NK-92 (cell line): ENCODE results near the gene SLC25A47.
"Not testable (repeated sequence)": the region's sequence is repeated elsewhere in the genome, so short reads cannot be mapped to it uniquely, and the experiment has no call there.

Source experiments
- DNase-seq: peaks from one replicate; lab custom pipeline; 2025; ENCODE audit not compliant: unreplicated experiment; lab: John Stamatoyannopoulos, UW

The SLC25A47 gene

DNA sequence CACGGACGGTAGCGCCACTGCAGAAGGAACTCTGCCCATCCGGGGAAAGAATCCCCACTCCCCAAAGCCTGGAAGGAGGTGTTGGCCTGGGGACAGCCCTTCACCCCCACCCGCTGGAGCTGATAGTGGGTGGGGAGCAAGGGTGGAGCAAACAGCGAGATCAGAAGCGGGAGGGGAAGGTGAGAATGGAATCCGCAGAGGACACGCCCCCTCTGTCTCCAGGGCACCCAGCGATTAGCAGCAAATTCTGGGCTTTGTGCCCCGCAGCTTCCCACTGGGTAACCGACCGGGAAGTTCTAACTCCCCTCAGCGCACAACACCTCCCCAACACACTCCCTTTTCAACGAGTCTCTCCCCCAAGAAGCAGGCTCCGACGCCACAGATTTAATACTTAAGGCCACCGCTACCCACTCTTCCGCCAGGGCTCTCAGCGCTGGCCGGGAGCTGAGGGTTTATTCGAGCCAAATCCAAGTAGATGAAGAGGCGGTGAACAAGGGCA lies 18.3 kb upstream of the SLC25A47 start:
- no peak for DNase-seq

DNA sequence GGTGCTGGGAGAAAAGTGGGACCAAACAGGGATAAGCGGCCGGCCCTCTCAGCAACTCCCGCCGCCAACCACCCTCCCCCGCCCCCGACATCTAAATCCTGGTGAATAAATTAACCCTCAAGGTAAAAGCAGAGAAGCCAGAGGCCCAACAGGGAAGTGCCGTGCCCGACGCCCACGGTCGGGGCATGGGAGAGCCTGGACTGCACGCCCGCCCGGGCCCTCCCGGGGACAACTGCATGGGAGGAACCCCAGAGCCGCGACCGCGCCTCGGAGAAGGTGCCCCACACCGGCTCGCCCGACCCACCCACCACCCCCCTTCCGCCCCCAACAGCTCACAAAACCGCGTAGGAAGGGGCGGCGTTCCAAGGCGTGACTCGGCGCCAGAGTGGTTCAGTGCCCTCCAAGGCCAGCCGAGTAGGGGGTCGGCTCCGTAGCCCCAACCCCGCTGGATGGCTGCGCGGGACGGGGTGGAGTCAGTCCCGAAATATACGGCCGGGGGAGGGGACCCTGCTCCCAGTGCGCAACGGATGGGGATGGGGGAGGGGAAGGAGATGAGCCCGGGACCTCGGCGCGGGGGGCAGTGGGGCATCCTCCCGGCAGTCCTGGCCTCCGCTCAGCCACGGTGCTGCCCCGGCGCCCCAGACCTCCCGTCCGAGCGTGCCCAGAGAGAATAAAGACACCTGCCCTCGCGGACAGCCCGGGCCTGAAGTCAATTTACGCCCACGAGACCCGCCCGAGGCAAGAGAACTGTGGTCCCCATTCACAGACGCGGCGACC lies 17.6 kb upstream of the SLC25A47 start:
- no peak for DNase-seq

DNA sequence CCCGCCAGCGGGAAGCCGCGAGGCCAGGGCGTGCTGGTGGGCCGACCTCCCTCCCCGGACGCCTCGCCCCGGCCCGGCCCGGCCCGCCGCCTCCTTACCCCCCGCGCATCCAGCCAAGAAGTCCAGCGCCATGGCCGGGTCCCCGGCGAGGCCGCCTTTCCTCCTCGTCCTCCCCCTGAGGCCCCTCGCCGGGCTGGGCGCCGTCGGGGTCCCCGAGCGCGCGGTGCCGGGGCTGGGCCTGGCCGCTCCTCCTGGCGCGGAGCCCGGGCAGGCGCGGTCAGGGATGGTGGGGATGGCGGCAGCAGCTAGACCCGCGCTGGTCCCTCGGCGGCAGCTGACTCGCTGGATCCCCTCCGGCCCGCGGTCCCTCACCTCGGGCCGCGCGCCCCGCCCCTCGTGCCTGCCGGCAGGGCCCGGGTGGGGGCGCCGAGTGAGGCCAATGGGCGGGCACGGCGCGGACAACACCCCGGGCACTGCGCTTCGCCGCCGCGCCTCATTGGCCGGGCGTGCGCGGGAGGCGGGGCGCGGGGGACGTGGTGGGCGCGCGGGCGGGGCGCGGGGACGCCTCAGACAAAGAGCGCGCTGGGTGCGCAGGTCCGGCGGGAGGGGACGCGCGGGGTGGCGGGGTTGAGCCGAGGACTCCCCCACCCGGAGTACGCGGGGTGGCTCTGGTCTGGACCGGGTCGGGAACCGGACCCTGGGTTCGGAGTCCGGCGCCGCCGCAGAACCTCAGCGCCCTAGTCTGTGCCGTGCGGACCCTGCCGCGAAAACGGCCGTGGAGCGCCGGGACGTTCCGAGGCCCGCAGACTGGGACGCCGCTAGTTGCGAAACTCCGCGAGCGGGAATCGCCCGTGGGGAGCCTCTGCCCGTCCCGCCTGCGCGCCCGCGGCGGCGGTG lies 16.8 kb upstream of the SLC25A47 start, which contains the start of gene SLC25A29:
SLC25A29 (minus strand) TSS at position 344 of the 897 bp plus-strand sequence; CDS start at position 132, 212 bp downstream.
- DNase-seq = no peak

- no peak for DNase-seq
These were observed 16.0 kb upstream of the SLC25A47 start for GRCh38 chr14:100306998-100307765.

- DNase-seq = no peak
These were observed 15.2 kb upstream of the SLC25A47 start for GRCh38 chr14:100307766-100308426.

DNA sequence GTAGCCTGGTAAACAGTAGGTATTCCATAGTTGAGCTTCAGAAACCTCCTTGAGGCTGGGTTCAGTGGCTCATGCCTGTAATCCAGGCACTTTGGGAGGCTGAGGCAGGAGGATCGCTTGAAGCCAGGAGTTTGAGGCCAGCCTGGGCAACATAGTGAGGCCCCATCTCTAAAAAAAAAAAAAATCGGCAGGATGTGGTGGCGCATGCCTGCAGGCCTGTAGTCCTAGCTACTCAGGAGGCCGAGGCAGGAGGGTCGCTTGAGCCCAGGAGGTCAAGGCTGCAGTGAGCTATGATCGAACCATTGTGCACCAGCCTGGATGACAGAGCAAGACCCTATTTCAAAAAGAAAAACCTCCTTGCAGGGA lies 14.7 kb upstream of the SLC25A47 start:
- not testable (repeated sequence) for DNase-seq

GRCh38 chr14:100309028-100309737 lies 14.0 kb upstream of the SLC25A47 start:
- no peak for DNase-seq

DNA sequence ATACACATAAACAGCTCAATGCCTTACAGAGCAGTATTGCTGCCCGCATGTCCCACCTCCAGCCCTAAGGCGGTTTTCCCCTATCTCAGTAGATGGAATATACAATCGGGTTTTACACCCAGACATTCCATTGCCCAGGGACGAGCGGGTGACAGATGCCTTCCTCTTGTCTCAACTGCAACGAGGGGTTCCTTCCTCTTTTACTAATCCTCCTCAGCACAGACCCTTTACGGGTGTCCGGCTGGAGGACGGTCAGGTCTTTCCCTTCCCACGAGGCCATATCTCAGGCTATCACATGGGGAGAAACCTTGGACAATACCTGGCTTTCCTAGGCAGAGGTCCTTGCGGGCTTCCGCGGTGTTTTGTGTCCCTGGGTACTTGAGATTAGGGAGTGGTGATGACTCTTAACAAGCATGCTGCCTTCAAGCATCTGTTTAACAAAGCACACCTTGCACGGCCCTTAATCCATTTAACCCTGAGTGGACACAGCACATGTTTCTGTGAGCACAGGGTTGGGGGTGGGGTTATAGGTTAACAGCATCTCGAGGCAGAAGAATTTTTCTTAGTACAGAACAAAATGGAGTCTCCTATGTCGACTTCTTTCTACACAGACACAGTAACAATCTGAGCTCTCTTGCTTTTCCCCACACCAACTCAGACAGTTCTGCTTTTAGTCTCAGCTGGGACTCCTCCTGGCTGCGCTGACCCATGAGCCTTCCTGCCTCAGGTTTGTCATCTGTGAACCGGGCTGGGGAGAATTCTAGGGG lies 10.8 kb upstream of the SLC25A47 start:
- DNase-seq = not testable (repeated sequence)

DNA sequence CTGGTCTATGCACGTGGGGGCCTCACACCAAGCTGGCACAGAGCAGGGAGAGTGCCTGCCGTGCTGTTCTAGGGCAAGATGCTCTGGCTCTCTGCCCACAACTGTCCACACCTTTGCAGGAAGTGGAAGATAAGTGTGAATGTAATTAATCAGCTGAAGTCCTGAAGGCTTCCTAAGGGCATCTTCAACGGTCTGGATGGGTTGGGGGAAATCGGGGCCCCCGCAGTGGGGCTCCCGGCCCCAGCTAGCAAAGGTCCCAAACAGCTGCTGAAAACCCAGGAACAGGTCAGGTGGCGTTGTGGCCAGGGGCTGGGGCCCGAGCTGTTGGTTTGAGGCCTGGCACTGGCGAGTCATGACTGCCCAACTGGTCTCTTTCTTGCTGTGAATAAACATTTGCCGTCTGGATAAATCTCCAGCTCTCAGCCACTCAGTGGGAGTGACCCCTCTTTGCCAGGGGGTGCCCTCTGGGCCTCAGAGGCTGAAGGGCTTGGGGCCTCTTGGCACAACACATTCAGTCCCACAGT lies 10.2 kb upstream of the SLC25A47 start:
- no peak for DNase-seq

DNA sequence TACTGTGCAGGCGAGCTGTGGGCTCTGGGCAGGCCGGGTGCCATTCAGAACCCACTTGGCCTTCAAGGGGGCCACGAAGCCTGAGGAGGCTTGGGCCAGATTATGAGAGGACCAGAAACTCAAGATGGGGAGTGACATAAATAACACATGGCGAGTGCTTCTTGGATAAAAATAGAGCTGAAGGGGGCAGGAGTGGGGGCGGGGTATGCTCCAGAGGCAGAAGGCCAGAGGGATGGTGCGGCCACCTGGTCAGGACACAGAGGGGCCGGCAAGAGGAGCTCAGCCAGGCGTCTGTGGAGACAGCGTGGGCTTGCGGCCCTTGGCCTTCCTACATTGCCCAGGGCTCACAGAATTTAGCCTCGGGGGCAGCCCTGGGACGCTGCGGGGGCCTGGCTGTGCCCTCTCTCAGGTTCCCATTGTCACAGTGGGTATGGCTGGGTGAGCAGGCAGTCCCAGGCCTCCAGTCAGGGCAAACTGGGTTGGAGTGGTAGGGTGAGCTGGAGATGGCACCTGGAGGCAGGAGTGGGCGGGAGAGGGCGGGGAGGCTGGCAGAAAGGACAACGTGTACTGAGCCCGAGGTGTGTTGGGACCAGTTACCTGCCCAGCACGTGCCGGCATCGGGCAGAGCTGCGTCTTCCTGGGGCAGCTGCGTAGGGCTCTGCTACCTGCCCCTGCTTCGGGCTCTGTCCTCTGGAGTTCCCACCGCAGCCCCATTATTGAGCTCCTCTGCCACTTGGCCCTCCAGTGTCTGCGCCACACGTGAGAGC lies 9.5 kb upstream of the SLC25A47 start:
- DNase-seq = no peak

- DNase-seq = no peak
These were observed 8.4 kb upstream of the SLC25A47 start for GRCh38 chr14:100314724-100315123.

- DNase-seq = no peak
These were observed 5.8 kb upstream of the SLC25A47 start for GRCh38 chr14:100317389-100317788.

DNA sequence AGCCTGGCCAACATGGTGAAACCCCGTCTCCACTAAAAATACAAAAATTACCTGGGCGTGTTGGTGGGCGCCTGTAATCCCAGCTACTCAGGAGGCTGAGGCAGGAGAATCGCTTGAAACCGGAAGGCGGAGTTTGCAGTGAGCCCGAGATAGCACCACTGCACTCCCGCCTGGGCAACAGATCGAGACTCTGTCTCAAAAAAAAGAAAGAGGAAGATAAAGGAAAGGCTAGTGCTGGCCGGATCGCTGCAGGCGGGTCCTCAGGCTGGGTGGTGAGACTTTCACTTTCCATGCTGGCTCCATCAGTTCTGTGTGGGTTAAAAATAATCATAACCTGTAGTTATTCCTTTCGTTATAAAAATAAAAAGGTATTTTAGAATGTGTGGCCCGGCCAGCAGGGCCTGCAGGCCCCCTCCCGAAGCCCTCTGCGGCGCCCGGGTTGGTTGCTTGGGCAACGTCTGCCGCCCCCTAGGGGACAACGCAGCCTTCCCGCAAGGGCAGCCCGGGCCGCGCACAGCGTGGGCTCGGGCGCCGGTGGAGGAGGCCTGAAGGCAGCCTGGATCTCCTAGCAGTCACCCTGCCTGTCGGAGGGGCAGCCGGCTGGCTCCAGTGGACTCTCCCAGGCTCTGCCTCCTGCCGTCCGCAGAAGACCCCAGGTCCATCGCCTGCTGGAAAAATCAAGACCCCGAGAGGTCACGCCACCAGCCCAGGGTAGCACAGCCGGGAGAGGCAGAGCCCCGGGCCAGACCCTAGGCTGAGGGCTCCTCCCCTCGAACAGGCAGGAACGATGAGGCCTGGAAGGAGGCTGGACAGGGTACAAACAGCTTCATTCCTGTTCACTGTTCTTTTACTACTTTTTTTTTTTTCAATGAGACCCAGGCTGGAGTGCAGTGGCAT lies 5.0 kb upstream of the SLC25A47 start:
- DNase-seq = no peak

- no peak for DNase-seq
These were observed 2.8 kb upstream of the SLC25A47 start for GRCh38 chr14:100320157-100320856.

- DNase-seq = no peak
These were observed 1.5 kb upstream of the SLC25A47 start for GRCh38 chr14:100321473-100322137.
